SHP77 (cell line): ENCODE measurements around the gene TOMM5.

Experiments used
- DNase-seq, 2 experiments: peaks; one replicate each; lab custom pipeline; 2025; lab: John Stamatoyannopoulos, UW

The TOMM5 gene

DNA sequence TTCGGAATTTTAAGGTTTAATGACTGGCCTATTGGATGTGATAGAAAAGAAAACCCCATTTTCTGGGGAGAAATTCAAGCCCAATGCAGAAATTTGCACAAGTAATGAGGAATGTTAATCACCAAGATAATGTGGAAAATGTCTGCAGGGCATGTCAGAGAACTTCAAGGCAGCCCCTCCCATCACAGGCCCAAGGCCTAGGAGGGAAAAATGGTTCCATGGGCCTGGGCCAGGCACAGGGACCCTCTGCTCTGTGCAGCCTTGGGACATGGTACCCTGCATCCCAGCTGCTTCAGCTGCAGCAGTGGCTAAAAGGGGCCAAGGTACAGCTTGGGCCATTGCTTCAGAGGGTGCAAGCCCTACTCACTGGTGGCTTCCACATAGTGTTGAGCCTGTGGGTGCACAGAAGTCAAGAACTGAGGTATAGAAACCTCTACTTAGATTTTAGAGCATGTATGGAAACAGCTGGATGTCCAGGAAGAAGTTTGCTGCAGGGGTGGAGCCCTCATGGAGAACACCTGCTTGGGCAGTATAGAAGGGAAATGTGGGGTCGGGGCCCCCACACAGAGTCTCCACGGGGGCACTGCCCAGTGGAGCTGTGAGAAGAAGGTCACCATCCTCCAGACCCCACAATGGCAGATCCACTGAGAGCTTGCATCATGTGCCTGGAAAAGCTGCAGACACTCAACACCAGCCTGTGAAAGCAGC, 28.4 kb downstream of the TOMM5 start:
- no peak for DNase-seq

DNA sequence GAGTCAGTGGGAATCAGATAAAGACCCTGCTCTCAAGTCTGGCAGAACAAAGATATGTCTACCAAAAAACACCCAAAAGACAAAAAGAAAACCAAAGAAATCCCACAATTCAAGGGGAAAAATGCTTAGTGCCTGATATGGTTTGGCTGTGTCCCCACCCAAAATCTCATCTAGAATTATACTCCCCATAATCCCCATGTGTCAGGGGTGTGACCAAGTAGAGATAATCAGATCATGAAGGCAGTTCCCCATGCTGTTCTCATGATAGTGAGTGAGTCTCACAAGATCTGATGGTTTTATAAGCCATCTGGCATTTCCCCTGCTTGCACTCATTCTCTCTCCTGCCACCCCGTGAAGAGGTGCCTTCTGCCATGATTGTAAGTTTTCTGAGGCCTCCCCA, 29.6 kb downstream of the TOMM5 start:
- DNase-seq, result no peak

DNA sequence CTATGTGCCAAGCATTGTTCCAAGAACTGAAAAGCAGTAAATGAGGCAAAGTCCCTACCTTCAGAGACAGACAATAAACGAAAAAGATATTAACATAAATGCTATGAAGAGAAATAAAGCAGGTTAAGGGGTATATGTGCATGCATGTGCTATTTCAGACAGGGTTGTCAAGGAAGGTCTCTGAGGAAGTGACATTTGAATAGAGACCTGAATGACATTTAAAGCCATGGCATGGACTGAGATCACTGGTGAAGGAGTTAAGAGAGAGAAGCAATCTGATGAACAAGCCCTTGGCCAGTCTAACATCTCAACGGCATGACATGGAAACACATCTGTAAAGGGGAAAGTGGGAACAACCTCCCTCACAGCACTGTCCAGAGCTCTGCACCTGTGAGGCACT, 30.7 kb downstream of the TOMM5 start:
- DNase-seq, result no peak

DNA sequence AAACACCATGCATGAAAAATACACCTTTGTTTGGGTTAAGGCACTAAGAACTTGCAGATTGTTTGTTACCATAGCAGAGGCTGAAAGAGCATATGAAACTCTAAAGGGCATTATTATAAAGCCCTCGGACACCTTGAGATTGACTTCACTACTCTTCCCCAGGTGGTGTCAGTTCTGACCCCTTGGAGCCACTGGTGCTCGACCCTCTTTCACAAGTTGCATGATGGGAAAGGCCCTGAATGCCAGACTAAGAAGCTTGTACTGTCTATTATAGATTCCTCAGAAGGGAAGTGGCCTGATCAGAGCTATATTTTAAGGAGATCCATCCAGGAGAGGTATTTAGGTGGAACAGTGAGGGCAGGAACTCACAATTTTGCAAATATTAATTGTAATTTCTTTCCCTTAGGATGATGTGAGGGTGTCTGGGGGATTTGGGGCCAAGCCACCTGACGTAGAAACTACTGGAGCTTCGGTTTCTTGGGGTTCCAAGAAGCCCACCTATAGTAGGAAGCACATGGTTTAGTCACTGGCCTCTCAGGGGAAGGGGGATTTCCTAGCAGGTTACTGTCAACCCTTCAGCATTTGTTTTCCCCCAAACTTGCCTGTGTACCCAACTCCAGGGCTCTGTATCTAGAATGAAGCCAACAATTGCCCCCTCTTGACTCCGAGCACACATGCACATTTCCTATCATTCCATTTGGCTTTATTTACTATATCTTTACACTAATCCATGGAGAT, 32.4 kb downstream of the TOMM5 start:
- no peak for DNase-seq

DNA sequence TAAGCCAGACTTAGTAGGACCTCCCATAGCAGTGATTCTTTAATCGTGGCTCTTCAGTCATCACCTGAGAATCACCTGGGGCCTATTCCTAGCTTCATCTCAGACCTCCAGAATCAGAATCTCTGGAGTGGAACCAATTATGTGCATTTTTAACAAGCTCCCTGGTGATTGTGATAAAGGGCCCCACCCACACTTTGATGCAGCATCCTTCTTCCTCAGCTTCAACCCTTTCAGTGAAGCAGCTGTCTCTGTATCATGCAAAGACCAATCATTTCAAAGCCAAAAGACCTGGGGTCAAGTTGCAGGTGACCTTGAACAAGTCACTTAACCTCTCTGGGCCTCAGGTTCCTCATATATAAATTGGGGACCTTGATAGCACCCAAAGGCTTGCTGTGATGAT, 33.3 kb downstream of the TOMM5 start:
- DNase-seq, result no peak

DNA sequence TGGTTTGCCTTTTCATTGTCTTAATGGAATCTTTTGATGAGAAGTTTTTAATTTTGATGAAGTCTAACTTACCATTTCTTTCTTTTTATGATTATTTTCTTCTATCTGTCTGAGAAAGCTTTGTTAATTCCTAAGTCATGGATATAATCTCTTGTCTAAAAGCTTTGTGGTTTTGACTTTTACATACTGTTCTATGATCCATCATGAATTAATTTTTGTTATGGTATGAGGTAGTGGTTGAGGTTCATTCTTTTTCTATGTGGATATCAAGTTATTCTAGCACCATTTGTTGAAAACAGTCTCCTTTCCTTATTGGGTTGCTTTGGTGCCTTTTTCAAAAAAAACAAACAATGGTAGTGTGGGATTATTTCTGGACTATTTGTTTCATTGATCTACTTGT, 36.6 kb downstream of the TOMM5 start:
- DNase-seq, result no peak

DNA sequence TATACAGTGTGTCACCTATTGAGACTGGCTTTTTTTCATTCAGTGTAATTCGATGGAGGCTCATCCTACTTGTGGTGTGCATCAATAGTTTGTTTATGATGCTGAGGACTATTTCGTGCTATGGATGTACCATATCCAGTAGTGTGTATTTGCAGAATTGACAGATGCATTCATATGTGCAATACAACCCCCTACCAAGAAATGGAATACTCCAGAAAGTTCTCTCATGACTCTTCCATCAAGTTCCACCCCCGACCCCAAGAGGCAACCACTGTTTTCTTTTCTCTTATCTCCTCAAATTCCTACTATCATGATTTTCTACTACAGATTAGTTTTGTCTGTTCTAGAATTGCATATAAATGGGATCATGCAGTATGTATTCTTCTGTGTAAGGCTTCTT, 38.1 kb downstream of the TOMM5 start:
- DNase-seq, result no peak

DNA sequence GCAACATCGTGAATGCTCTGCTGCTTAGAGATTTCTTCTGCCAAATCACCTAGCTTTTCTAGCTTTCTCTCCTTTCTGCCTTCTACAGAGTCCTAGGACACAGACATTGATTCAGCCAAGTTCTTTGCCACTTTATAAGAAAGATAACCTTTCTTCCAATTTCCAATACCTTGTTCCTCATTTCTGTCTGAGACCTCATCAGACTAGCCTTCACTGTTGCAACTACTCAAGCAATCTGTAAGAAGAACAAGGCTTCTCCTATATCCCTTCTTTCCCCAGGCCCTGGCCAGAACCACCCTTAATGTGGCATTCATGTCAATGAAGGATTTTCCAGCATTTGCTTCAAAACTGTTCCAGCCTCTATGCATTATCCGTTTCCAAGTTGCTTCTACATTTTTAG, 40.5 kb downstream of the TOMM5 start:
- no peak for DNase-seq

DNA sequence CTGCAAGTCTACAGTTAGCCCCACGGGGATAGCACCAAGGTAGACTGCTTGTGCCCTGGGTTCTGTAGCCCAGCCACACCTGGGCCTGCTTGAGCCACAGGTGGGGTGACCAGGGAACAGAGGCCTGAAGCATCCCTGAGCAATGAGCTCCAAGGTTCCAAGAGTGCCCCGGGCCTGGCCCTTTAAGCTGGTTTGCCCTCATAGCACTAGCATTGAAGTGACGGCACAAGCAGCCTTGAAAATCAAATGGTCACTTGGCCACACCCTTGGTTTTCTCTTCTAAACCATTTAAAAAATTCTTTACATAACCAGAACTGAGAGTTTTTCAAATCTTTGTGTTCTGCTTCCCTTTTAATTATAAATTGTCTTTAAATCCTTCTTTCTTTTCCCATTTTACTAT, 40.9 kb downstream of the TOMM5 start:
- DNase-seq, result no peak

DNA sequence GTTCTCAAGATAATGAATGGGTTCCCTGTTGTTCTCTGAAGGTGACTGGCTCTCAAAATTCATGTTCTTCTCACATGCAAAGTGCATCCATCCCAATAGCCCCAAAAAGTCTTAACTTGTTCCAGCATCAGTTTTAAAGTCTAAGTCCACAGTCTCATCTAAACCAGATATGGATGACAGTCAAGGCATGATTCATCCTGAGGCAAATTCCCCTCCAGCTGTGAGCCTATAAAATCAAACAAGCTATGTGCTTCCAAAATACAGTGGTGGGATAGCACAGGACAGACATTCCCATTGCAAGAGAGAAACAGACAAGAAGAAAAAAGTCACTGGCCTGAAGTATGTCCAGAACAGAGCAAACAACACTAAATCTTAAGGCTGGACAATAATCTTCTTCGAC, 41.6 kb downstream of the TOMM5 start:
- no peak for DNase-seq

DNA sequence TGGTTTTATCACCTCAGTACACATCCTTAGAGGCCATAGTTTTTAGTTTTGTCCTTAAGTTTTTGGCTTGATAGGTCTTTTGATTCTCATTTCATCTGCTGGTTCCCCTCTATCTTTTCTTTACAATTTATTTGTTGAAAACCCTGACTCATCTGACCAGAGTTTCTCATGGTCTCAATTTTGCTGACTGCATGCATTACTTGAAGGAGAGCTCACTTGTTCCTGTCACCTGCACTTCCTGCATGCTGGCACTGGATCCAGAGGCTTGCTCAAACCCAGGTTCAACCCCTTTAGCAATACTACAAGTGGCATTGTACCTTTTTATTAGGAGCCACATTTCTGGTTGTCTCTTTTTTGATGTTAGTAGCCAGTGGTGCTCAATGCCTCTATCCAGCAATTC, 42.9 kb downstream of the TOMM5 start:
- DNase-seq, result no peak

DNA sequence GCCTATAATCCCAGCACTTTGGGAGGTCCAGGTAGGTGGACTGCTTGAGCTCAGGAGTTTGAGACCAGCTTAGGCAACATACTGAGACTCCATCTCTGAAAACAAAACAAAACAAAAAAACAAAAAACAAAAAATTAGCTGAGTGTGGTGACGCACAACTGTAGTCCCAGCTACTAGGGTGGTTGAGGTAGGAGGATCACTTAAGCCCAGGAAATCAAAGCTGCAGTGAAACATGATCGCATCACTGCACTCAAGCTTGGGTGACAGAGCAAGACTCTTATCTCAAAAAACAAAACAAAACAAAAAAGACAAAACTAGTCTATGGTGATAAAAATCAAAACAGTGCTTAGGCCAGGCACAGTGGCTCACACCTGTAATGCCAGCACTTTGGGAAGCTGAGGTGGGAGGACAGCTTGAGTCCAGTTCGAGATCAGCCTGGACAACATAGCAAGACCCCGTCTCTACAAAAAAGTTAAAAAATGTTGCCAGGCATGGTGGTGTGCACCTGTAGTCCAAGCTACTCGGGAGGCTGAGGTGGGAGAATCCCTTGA, 45.0 kb downstream of the TOMM5 start:
- no peak for DNase-seq

DNA sequence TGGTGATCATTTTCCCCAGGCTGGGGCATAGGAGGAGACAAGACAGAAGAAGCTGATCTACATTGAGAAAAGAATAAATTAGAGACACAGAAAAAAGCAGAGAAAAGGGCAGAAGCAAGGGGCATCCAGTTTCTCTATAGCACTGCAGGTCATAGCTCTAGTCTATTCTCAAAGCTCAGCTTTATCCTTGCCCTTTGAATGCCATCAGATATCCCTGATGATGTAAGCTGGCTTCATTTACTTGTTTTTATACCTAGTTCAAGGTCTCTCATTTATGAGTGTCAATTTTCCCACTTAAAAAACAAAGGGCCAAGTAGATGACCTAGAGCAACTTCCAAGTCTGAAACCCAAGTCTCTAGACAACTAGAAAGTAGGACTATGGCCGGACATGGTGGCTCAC, 48.9 kb downstream of the TOMM5 start:
- no peak for DNase-seq

DNA sequence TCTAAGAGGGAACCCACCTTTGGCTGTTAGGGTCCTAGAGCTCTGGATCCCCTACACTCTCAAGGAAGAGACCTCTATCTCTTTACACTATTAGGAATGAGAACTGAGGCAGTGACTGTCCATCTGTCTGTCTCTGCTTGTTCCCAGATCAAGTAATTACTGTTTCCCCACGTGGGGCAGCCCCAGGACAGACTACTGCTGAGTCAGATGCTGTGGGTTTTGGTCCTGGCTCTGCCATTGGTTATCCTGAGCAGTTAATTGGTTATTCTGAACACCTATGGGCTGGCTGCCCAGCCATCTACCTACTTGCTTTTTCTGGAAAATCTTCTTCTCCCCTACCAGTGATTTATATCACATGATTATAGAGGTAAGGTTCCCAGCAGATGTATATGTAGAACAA, 49.5 kb downstream of the TOMM5 start:
- DNase-seq, result no peak

DNA sequence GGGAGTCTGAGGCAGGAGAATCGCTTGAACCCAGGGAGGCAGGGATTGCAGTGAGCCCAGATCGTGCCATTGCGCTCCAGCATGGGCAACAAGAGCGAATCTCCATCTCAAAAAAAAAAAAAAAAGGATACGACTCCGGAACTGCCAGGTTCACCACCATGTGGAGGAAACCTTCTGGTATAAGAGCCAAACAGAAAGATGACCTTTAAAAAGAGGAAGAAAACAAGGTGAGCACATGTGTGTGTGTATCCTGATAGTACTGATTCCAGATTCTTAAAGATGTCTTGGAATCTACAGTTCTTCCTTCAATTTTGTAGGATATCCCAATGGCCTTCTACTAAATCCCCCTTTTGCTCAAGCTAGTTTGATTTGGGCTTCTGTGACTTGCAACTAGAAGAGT, 49.9 kb downstream of the TOMM5 start:
- DNase-seq, result no peak

DNA sequence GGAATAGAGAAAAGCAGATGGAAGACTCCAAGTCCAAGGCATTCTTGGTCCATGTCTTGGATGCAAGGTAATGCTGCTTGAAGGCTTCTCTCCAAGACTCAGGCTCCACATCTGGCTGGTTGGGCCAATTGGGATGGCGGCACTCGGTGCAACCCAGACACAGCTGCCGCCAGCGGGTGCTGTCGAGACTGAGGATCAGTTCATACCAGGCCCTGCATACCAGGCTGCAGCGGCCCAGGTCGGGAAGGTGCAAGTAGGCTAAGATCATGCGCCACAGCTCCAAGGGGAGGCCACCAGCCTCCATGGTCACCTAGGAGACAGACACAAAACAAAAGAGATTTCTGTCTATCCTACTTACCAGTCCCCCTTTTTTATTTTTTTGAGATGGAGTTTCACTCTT, 50.9 kb downstream of the TOMM5 start:
- no peak for DNase-seq

DNA sequence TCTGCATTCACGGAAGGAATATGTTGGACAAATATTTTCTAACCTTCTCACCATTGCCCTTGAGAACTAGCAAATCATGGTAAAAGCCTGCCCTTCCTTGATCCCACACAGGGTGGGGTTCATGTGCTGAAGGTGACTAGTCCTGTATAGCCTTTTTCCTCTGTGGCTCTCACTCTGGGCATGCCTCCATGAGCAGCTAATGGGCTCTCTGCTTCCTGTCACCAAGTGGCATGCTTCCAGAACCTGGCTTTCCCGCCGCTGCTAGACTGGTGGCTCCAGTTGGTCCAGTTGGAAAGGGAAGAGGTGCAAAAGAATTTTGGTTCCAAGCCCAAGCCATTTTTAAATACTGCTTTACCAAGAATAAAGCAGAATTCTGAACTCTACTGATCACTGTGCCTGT, 51.8 kb downstream of the TOMM5 start:
- no peak for DNase-seq

DNA sequence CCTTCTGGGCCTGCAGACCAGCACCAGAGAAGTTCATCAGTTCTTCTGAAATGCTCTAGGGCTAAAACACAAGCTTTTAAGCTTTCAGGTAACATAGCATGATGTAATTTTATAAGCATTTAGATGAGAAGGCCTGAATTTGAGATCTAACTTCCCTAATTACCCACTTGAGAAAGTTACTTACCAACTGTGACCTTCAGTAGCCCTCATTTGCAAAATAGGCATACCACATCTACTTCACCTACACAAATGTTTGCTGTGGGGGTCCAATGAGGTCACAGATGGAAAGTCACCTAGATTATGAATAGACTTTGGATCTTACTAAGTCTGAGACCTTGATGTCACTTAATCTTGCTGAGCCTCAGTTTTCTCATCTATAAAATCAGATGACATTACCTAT, 52.8 kb downstream of the TOMM5 start:
- DNase-seq, result no peak
